Bone marrow (tissue), 2 donors: ENCODE results near the gene STARD4.

Experiments
- DNase-seq, 2 donors: peaks; one replicate each; lab custom pipeline; 2025; lab: John Stamatoyannopoulos, UW

Gene STARD4

DNA sequence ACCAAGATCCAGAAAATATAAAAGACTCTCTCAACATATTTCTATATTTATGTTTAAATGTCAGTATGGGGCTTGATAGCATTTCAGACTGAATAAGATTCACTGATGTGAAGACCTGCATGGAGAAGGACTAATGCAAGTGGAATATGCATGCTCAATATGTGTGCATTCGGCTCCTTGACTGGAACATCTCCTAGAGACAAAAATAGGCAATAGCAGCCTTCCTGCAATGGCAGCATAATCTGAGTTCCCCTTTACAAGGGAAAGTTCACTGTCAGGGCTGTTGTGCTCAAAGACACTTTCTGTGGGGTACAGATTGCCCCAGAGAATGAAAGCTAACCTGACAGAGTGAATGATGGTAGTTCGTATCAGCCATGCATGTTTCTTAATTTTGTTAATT is 42.4 kb downstream of the STARD4 start:
- no peak for DNase-seq

DNA sequence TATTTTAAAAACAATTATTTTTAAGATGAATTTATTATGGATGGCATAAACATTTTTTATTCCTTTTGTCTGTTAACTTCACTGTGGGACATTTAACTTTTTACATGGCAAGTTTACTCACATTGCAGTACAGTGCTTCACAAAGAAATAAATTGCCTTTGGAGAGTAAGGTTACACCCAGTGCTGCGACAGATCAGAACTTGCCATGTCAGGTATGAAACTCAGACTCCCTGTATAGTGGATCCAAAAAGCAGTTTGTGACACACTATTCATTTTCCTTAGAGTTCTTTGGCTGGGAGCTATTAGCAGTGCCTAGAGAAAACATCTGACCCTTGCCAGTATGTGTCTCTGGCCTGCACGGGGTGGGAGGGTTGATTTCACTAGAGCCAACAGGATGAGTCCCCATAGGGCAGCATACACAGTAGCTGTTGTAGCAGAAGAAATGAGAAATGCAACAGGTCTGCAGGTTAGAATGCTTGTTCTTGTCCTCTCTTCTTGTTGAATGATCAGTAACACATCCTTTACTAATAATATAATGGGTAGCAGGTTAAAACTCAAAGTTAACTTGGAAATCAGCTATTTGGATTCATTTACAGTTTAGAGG is 42.9 kb downstream of the STARD4 start:
- no peak for DNase-seq

DNA sequence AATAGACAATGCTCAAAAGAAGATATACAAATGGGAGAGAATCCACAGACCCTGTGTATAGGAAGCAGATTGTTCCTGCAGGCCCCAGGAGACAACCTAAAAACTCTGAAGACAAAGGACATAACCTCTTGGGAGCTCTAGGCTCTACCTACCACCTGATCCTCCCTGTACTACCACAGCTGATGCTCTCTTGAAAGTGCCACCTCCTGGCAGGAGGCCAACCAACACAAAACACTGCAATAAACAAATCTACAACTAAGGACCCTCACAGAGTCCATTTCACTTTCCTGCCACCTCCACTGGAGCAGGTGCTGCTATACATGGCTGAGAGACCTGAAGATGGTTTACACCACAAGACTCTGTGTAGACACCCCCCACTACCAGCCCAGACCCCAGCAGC is 49.0 kb downstream of the STARD4 start:
- DNase-seq: no peak

DNA sequence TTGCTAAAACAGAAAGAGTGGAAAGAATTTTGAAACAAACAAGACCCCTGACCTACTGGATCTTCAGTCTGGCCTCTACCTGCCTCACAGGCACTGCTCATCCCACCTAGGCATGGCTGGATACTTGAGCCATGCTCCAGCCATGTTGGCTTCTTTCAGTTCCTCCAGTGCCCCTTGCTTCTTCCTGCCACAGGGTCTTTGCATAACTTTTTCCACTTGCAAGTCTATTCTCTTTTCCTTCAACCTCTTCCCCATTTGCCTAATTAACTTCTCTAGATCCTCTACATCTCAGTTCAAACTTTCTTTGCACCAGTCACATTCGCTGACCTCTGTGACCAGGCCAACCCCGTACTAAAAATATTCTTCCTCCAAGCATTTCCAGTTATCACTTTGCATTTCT is 50.4 kb downstream of the STARD4 start:
- DNase-seq: no peak

DNA sequence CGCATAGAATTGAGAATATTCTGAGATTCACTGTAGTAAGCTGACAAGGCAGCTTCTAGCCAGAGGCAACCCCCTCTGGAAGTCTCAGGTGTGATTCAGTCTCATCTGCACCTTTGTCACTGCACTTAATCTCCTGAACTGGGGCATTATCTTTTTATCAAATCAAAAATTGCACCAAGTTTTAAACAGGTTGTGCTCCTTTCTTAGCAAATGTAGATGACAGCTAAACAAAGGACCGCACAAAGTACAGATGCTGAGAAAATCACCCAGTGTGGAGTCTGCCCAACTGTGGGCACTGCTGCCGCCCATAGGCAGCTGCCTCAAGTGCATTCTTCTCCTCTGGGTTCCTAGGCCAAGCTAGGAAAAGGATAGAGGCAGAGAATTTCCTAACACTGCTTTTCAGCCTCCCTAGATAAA is 51.1 kb downstream of the STARD4 start:
- no peak for DNase-seq

DNA sequence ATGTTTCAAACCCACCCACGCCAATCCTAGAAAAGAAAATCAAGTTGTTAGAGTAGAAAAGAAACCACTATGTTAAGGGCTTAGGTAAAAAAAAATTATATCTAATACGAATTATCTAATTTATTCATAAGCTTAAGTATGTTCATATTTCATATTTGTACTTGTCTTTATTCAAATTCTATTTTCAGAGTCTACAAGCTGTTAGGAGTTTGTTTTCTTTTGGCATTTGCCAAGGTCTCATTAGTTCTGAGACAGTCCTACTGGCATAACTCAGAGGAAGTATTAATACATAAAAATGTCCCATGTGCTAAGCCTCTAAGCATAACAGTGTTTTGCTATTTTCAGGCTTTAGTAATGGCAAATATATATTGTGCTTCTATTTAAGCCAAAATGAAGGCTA is 57.6 kb downstream of the STARD4 start:
- no peak for DNase-seq

DNA sequence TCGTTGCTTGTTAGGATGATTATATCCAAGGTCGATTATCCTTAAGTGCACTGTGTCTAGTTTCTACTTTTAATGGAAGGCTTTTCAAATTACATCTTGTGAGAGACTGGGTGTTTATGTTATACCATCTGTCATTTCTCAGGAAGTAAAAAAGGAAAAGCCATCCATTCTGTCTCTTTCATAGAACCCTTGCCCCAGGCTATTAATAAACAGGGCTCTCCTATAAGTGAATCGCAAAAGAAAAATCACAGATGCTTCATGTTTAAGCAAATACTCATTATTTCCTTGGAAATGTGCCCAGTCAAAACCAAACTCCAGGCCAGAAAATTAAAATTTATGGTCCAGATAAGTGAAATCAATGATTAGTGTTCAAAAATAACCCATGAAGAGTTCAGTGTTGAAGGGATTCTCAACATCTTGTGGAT is 58.1 kb downstream of the STARD4 start:
- no peak for DNase-seq

DNA sequence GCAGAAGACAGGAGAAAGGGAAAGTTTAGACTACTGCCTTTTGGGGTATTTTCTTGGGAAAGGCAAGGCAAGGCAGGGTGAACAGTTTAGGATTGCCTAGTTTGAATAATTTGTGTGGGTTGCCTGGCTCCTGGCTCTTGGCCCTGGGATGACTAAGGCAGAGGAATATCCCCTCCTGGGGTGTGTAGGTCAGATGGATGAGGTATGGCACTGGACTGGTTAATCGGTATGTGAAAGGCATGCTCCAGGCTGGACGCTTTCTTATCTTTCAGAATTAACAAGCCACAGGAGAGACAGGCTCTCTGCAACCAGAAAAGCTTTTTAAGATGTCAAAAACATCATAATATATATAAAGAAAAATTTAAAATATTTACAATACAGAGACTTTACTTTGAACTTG is 58.6 kb downstream of the STARD4 start:
- no peak for DNase-seq

DNA sequence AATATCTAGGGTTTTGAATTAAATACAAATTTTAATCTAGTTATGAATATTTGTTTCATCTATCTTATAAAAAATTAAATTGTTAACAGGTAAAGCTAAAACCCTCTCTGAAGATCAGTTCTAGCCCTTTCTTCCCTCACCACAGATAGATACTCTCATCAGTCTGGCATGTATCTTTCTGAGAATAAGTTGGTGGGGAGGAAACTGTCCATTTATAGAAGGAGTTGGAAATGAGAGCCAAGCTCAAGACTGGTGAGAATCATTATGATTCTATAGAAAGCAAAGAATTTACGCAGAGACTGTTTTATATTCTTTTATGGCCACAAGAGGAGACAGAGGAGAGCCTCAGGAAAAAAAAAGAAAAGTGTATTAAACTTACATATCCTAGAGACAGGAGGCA is 59.0 kb downstream of the STARD4 start:
- no peak for DNase-seq

DNA sequence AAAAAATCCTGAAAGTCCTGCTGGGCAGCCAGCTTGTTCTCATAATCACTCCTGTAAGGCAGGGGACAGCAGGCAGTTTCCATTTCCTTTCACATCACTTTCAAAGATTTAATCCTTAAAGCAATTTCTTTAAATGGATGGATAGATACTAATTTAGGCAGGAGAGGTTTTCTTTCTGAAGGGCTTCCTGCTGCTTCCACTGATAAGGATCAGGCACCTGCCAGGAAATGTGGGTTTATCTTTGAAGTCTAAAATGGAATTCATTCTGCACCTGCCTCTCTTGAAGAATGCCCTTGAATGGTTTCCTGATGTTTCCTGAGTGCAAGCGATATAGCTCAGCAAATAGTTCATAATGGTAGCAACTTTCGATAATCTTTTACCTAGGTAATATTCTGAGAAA is 64.5 kb downstream of the STARD4 start:
- no peak for DNase-seq

DNA sequence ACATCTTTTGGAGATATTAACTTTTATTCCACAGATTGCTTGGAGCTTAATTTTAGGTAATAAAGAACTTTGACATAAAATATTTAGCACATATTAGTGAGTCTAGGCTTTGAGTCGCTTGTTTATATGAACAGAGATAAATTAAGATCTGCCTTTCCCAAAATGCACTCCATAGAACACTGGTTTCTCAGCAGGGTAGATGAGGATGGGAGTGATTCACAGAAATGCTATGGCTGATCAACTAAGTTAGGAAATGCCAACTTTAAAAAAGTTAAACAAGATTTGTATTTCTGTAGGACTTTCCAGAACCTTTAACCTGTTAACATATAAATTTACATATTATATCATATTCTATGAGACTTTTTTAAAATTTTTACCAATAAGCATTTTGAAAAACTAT is 65.2 kb downstream of the STARD4 start:
- DNase-seq: no peak
